ENCODE results near the gene PLXNA2. TPM values are rescaled to one million over a fixed set of nuclear protein-coding genes. Genes with fewer than 3 reads are reported as not detected.
A peak's percentile ranks its signal among the peaks of the same experiment; 100 is the strongest.

Gene PLXNA2
- total and polyA plus RNA-seq, 2 of the 13 experiments (the other 11 are each of a cell fraction or from before 2014, with no cell fraction given): 1.1 to 2.1 TPM

GRCh38 chr1:208174731-208175507 lies 69.3 kb downstream of the PLXNA2 start (continued):
- TF ChIP-seq ZNF572 (CRISPR knock-in tag; IDR thresholded peaks at IDR 0.05) (0 out of 2 replicates have a peak, but pooled peaks have one; percentile 39), NCOR1 (IDR thresholded peaks at IDR 0.05; ENCODE audit: borderline replicate concordance, low read length) (no peak; the same call in 1 of the 2 replicates), HNRNPLL (IDR thresholded peaks at IDR 0.05; ENCODE audit: low read depth, low read length, poor library complexity, severe bottlenecking) (no peak), PRMT3 (CRISPR knock-in tag; IDR thresholded peaks at IDR 0.05; ENCODE audit: borderline replicate concordance, low read depth) (no peak), ZNF574 (CRISPR knock-in tag; IDR thresholded peaks at IDR 0.05) (0 out of 2 replicates have a peak, but pooled peaks have one; percentile 31), SAP130 (CRISPR knock-in tag; IDR thresholded peaks at IDR 0.05; ENCODE audit: low read depth) (peak; percentile 52; the same call in 1 of the 2 replicates), CC2D1A (CRISPR knock-in tag; IDR thresholded peaks at IDR 0.05) (no peak), ZNF333 (CRISPR knock-in tag; IDR thresholded peaks at IDR 0.05; ENCODE audit: borderline replicate concordance) (no peak), ZNF777 (CRISPR knock-in tag; IDR thresholded peaks at IDR 0.05) (no peak), ZFP62 (CRISPR knock-in tag; IDR thresholded peaks at IDR 0.05) (no peak), GPN1 (CRISPR knock-in tag; IDR thresholded peaks at IDR 0.05; ENCODE audit: borderline replicate concordance) (no peak), MAF1 (CRISPR knock-in tag; IDR thresholded peaks at IDR 0.05; ENCODE audit: borderline replicate concordance) (no peak), ETS1 (CRISPR knock-in tag; IDR thresholded peaks at IDR 0.05) (no peak), ZNF567 (CRISPR knock-in tag; IDR thresholded peaks at IDR 0.05; ENCODE audit: borderline replicate concordance) (no peak), ZNF3 (CRISPR knock-in tag; IDR thresholded peaks at IDR 0.05) (no peak), REL (CRISPR knock-in tag; conservative IDR thresholded peaks at IDR 0.05) (no peak), ZNF879 (CRISPR knock-in tag; IDR thresholded peaks at IDR 0.05) (no peak), NKX3-1 (CRISPR knock-in tag; IDR thresholded peaks at IDR 0.05) (no peak), SRSF9 (IDR thresholded peaks at IDR 0.05; ENCODE audit: borderline replicate concordance, insufficient read depth, low read depth, low read length, poor library complexity, severe bottlenecking) (no peak), ZNF607 (CRISPR knock-in tag; IDR thresholded peaks at IDR 0.05; ENCODE audit: borderline replicate concordance) (no peak), ZNF34 (CRISPR knock-in tag; IDR thresholded peaks at IDR 0.05; ENCODE audit: borderline replicate concordance) (no peak), ZNF263 (CRISPR knock-in tag; IDR thresholded peaks at IDR 0.05) (peak; percentile 92), GATAD2A (CRISPR knock-in tag; IDR thresholded peaks at IDR 0.05) (peak; percentile 48; the same call in 1 of the 2 replicates), SKI (IDR thresholded peaks at IDR 0.05; ENCODE audit: partially characterized antibody) (peak; percentile 39), RARA (CRISPR knock-in tag; IDR thresholded peaks at IDR 0.05) (0 out of 2 replicates have a peak, but pooled peaks have one; percentile 35), YEATS2 (CRISPR knock-in tag; IDR thresholded peaks at IDR 0.05; ENCODE audit: borderline replicate concordance) (no peak), MAFG (CRISPR knock-in tag; IDR thresholded peaks at IDR 0.05) (no peak)
- TF ChIP-seq, protein P1, sequence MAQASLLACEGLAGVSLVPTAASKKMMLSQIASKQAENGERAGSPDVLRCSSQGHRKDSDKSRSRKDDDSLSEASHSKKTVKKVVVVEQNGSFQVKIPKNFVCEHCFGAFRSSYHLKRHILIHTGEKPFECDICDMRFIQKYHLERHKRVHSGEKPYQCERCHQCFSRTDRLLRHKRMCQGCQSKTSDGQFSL (CRISPR knock-in tag; IDR thresholded peaks at IDR 0.05): no peak

Data from HepG2 (cell line).